ENCODE results near the gene NDST3.

- no peak for TF ChIP-seq POLR2A (IDR thresholded peaks at IDR 0.05)
- TF ChIP-seq CTCF (IDR thresholded peaks at IDR 0.05) = no peak
These were observed 12.0 kb downstream of the NDST3 start for GRCh38 chr4:118046323-118046722.
